ENCODE measurements around the gene PHF12.

GRCh38 chr17:28874750-28875149 lies 76.6 kb downstream of the PHF12 start:
- TF ChIP-seq, protein P1, sequence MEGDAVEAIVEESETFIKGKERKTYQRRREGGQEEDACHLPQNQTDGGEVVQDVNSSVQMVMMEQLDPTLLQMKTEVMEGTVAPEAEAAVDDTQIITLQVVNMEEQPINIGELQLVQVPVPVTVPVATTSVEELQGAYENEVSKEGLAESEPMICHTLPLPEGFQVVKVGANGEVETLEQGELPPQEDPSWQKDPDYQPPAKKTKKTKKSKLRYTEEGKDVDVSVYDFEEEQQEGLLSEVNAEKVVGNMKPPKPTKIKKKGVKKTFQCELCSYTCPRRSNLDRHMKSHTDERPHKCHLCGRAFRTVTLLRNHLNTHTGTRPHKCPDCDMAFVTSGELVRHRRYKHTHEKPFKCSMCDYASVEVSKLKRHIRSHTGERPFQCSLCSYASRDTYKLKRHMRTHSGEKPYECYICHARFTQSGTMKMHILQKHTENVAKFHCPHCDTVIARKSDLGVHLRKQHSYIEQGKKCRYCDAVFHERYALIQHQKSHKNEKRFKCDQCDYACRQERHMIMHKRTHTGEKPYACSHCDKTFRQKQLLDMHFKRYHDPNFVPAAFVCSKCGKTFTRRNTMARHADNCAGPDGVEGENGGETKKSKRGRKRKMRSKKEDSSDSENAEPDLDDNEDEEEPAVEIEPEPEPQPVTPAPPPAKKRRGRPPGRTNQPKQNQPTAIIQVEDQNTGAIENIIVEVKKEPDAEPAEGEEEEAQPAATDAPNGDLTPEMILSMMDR (IDR thresholded peaks at IDR 0.05; ENCODE audit: control extremely low read depth in 1 of 3, insufficient read depth in 1 of 3, low read depth in 1 of 3, low read length in 3 of 3): no peak
- TF ChIP-seq CHD2 (IDR thresholded peaks at IDR 0.05; ENCODE audit: low read length) (no peak), RAD21 (IDR thresholded peaks at IDR 0.05 in 1 of 2, conservative IDR thresholded peaks at IDR 0.05 in 1 of 2; ENCODE audit: low read depth in 2 of 2, low read length in 2 of 2) (no peak), TCF12 (IDR thresholded peaks at IDR 0.05; ENCODE audit: low read depth, low read length) (no peak), POLR2A (IDR thresholded peaks at IDR 0.05; ENCODE audit: control extremely low read depth in 1 of 2, low read depth in 2 of 2, low read length in 2 of 2) (no peak), YY1 (IDR thresholded peaks at IDR 0.05; ENCODE audit: low read depth, low read length) (no peak), FOSL1 (IDR thresholded peaks at IDR 0.05; ENCODE audit: insufficient read depth, low read depth, low read length) (no peak), GABPA (IDR thresholded peaks at IDR 0.05; ENCODE audit: borderline replicate concordance, insufficient read depth, low read length) (no peak), EZH2 (IDR thresholded peaks at IDR 0.05; ENCODE audit: low read depth, low read length, severe bottlenecking) (no peak), MAX (IDR thresholded peaks at IDR 0.05) (no peak), TAF1 (IDR thresholded peaks at IDR 0.05; ENCODE audit: low read depth, low read length) (no peak), JUND (IDR thresholded peaks at IDR 0.05; ENCODE audit: low read length) (no peak)
- TF ChIP-seq, protein P2, sequence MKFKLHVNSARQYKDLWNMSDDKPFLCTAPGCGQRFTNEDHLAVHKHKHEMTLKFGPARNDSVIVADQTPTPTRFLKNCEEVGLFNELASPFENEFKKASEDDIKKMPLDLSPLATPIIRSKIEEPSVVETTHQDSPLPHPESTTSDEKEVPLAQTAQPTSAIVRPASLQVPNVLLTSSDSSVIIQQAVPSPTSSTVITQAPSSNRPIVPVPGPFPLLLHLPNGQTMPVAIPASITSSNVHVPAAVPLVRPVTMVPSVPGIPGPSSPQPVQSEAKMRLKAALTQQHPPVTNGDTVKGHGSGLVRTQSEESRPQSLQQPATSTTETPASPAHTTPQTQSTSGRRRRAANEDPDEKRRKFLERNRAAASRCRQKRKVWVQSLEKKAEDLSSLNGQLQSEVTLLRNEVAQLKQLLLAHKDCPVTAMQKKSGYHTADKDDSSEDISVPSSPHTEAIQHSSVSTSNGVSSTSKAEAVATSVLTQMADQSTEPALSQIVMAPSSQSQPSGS (IDR thresholded peaks at IDR 0.05; ENCODE audit: low read length): no peak
